Measurements from ENCODE around the gene PRR5.
"Not testable (repeated sequence)": the region's sequence is repeated elsewhere in the genome, so short reads cannot be mapped to it uniquely, and the experiment has no call there.

PRR5 gene, protein sequence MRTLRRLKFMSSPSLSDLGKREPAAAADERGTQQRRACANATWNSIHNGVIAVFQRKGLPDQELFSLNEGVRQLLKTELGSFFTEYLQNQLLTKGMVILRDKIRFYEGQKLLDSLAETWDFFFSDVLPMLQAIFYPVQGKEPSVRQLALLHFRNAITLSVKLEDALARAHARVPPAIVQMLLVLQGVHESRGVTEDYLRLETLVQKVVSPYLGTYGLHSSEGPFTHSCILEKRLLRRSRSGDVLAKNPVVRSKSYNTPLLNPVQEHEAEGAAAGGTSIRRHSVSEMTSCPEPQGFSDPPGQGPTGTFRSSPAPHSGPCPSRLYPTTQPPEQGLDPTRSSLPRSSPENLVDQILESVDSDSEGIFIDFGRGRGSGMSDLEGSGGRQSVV

DNA sequence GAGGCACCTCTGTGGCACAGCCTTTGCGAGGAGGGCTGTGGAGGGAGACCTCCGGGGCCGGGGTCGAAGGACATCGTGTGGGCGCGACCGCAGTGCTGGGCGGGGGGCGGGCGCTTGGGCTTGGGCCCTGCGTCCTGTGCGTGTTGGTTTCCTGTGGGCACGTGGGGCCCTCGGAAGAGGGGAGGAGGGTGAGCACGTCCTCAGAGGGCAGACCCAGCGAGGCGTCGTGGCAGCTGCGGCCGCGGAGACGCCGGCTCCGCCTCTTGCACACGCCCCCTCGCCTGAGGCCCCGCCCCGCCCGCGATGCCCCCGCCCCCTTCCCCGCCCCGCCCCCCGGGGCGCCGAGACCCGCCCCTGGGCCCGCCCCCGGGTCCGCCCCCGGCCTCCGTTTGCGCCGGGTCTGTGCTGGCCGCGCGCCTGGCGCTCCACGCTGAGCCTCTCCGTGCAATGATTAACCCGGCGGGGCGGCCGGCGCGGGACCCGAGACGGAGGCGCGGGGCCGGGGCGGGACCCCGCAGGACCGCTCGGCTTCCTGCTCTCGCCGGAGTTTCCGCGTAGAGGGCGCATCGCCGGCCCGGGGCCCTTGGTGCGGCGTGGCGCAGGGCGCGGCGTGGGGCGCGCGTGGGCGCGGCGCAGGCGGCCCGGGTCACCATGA is at the start of gene PRR5:
Gene PRR5, plus strand, starts transcription at position 381 of the 655 bp plus-strand sequence. Its CDS starts 271 bp downstream, at position 652.
- peak; percentile 84 for DNase-seq

DNA sequence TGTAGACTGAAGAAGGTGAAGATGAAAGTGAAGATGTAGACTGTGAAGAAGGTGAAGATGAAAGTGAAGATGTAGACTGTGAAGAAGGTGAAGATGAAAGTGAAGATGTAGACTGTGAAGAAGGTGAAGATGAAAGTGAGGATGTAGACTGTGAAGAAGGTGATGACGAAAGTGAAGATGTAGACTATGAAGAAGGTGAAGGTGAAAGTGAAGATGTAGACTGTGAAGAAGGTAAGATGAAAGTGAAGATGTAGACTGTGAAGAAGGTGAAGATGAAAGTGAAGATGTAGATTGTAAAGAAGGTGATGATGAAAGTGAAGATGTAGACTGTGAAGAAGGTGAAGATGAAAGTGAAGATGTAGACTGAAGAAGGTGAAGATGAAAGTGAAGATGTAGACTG is 49.1 kb upstream of the PRR5 start:
- not testable (repeated sequence) for DNase-seq

DNA sequence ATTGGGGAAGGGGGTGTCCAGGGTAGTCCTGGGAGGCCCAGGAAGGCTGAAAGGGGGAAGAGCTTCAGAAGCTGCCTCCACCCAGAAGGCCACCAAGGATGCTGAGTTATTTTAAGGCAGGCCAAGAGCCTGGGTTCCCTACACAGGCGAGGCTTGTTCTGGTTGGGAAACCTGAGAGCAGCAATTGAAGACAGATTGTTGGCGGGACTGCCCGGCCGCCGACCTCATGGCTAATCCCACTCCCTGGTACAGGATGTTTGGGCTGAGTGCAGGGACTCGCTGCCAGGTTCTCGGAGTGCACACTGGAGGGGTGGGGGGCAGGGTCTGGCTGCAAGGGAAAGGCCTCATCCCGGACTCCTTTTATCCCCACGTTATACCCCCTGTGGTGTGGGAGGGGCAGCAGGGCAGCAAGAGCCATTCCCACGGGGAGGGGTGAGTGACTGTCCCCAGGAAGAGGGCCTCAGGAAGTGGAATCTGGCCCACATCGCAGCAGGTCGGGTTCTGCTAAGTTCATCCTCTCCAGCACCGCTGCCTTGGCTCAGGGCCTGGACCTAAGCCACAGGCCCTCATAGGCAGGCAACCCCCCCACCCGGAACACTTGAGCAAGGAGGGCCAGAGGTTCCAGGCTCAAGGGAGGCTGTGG is 43.6 kb upstream of the PRR5 start:
- no peak for DNase-seq

DNA sequence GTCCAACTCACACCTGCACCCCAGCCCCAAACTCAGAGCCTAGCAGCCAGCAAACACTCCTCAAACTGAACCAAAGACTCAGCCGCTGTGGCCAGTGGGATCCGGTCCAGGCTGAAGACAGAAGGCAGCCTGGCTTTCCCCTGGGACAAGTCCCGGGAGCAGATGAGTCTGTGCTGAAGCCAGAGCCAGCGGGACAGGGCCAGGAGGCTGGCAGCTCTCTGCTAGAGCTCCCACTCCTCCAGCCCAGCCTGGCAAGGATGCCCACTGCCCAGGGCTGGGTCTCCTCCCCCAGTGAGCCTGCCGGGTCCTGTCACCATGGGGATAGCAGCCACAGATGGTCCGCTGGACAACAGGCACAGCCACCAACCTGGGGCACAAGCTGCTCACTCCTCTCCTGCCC is 42.9 kb upstream of the PRR5 start:
- DNase-seq = no peak

DNA sequence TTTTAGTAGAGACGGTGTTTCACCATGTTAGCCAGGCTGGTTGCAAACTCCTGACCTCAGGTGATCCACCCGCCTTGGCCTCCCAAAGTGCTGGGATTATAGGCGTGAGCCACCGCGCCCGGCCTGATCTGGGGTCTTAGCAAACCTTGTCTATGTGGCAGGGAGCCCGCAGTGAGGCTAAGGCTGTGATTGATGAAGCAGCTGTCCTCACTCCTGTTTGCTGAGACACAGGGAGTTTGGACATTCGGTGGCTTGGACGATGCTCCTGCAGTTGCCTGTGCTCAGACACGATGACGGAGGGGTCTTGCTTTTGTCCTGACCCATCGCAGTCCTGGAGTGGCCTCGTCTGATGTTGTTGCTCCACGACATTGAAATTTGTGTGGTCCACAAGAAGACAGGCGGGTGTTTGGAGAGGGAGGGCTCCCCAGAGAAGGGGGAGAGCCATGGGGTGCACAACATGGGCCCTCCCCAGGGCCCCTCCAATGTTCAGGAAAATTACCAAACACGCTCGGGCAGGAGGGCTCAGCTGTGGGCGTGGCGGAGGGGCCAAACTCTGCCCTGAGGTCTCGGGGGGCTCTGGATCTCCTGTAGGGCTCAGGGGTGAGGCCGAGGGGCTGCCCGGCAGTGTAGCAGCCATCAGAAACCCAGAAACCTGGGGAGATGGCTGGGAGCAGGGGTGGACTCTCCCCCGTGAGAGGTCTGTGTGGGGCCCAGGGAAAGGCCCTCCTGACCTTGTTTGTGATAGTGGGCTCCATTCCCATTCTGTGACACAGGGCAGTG is 41.8 kb upstream of the PRR5 start:
- no peak for DNase-seq

DNA sequence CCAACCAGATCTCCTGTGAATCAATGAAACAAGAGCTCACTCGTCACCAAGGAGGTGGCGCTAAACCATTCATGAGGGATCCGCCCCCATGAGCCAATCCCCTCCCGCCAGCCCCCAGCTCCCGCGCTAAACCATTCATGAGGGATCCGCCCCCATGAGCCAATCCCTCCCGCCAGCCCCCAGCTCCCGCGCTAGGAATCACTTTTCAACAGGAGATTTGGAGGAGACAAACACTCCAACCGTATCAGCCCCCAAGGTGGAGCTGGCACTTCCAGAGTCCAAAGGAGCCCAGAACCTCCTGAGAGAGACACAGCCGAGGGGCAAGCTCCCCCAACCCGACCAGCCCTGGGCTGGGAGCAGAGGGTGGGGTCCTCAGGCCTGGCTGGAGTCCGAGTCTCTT is 40.9 kb upstream of the PRR5 start:
- no peak for DNase-seq

DNA sequence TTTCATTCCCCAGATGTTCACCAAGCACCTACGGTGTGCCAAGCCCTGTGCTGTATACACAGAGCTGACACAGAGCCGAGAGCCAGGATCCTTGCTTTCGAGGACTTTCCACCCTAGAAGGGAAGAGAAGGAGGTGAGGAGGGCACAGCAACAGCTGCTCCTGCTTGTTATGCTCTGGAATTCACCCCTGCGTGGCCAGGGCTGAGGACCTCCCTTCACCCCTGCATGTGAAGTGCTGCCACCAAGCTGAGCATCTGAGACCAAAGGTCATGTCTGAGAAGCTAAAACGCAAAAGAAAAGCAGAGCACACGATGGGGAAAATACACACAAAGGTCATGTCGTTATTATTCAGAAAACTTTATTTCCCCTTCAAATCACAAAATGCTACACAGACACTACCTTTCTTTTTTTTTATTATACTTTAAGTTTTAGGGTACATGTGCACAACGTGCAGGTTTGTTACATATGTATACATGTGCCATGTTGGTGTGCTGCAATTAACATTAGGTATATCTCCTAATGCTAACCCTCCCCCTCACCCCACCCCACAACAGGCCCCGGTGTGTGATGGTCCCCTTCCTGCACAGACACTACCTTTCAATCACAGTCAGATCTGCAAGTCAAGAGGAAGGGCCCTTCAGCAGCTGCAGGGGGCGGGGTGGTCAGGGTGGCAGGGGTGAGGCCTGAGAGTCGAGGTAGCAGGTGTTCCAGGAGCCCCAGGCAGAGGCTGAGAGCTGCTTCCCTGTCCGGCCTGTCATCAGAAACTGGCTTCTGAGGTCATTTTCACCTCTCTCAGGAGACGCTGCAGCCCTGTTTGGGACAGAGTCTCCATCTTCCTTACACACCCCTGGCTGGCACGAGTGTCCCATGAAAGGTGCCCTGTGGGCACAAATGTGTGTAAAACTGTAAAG is 40.1 kb upstream of the PRR5 start:
- DNase-seq = no peak

DNA sequence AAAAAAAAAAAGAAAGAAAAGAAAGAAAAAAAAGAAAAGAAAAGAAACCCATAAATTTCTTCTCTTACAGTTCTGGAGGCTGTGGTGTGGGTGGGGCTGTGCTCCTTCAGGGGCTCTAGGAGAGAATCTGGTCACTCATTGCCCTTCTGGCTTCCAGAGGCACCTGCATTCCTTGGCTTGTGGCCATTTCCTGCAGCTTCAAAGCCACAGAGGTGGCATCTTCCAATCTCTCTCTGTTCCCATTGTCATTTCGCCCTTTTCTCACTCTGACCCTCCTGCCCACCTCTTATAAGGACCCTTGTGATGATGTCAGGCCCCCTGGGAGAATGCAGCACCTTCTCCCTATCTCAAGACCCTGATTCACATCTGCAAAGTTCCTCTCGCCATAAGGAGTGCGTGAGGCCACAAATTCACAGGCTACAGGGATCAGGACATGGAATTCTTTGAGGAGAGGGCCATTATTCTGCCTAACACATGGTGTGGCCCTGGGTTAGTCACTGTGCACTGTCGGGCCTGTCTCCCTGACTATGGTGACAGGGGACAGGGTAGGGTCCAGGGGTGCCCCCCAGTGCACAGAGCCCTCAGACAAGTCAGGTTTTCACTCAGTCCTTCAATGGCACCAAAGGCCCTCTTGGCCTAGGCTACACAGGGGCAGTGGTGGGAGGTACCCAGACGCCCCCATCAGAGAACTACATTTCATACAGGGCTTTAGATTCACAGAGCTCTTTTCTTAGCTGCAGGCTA is 38.6 kb upstream of the PRR5 start:
- no peak for DNase-seq

DNA sequence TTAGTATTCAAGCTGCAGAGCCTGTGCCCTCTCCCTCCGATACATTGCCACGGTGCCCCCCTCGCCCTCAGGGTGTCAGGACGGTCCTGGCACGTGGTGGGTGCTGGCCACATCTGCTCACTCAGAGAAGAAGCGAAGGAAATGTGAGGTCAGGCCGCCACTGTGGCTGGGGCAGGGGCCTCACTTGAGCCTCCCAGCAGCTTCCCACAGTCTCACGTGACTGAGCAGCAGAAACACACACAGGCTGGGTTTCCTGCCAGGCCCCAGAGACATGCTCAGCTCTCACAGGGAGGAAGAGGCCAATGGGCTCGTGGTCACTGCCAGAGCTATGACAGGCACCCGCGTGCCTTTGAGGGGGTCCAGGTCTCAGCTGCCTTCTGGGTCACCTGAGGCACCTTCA is 37.9 kb upstream of the PRR5 start:
- peak; percentile 24 for DNase-seq

DNA sequence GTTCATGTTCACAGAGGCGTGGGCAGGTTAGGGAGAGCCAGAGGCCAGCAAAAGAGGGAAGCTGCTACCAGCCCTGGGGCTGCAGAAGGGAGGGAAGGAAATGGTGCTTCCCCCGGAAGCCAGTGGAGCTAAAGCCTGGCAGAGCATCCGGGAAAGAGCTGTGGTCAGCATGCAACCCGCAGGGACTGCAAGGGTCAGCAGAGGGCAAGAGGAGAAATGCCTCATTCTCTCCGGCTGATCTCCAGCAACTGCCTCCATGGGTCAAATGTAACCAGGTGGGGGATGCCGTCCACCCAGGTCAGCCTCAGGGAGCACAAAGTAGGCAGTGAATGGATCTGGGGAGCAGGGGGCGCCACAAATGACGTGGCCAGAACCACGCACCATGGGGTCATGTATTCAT is 36.9 kb upstream of the PRR5 start:
- no peak for DNase-seq

DNA sequence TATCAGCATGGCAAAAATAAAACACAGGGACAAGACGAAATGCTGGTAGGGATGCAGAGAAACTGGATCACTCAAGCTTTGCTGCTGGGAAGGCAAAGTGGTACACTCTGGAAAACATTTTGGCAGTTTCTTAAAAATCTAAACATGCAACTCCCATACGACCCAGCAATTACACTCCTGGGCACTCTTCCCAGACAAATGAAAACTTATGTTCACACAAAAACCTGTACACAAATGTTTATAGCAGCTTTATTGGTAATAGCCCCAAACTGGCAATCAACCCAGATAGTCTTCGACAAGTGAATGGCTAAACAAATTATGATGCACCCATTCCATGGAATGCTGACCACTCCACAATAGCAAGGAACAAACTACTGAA is 35.8 kb upstream of the PRR5 start:
- DNase-seq = no peak

DNA sequence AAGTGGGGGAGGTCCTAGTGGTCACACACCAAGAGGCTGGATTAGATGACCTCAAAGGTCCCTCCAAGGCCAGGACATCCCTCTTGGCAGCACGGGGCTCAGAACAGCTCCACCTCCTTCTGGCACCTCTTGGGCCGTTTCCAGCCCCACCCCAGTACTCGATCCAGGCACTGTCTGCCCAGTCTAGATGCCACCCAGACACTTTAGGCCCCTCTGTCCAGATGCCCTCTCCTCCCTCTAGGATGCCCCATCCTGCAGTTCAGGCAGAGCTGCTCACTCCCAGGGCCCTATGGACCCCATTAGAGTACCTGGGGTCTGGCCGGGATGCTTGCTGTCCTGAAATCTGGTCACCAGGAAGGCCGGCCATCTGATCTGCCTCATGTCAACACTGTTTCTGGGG is 34.7 kb upstream of the PRR5 start:
- no peak for DNase-seq

DNA sequence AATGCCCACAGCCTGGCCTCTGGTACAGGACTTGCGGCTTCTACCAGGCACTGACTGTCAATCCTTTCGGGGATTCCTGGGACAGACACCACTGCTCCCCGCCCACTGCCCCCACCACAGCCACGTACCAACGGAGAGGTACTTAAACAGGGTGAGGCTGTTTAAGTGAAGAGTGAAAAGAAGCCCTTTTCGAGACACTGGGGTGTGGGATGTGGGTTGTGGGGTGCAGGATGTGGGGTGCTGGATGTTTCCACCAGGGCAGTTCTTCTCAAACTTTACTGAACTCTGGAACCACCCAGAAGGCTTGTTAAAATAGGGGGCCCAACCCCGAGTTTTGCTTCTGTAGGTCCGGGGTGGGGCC is 34.2 kb upstream of the PRR5 start:
- DNase-seq = peak; percentile 42

DNA sequence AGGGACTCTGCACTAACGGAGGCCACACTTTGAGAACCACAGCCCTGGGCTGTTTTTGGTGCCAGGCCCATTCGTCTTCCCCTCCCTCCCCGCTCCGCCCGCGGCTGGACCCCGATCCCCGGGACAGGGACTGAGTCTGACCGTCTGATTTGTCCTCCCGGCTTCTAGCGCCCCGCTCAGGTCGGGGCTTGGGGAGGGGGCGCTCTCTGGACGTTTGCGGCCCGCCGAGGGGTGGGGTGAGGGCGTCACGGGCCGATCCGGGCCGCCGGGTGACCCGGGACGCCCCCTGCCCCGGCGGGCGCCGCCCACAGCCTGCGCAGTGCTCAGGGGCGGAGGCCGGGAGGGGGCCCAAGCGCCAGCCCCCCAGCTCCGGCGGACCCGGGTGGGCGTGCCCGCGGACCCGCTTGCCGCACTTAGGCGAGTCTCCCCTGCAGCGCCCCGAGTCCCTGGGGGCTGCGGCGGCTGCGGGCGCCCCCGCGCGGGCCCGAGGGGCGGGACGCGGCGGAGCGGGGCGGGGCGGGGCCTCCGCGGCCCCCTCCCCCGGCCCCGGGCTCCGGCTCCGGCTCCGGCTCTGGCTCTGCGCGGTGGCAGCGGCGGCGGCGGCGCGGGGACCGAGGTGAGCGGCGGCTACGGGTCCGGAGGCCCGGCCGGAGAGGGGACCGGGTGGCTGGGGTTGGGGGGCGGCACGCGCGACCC is 33.7 kb upstream of the PRR5 start:
- no peak for DNase-seq

DNA sequence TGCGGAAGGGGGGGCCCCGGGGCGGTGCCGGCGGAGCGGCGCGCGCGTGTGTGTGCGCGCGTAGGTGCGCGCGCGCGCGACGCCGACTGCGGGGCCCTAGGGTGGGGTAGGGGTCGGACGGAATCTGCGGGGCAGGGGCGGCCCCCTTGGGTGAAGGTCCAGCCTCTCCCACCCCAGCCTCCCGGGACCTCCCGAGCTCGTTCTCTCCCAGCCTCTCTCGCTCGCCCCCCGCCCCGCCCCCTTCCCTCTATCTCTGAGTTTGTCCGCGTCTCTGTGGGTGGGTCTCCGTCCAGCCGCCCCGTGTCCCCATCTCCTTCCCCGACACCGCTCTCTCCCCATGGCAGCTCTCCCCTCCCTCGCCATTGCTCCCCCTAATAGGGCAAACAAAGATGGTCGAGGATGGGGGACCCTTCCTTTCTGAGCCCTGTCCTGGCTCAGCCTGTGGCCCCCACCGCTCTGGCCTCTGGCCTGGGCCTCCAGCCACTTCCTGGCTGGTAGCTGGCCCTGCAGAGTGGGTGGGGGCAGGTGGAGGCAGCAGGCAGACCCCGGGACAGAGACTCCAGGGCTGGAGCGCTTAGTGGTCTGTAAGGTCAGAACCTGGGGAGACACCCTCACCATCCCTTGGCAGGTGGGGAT is 33.0 kb upstream of the PRR5 start:
- no peak for DNase-seq

DNA sequence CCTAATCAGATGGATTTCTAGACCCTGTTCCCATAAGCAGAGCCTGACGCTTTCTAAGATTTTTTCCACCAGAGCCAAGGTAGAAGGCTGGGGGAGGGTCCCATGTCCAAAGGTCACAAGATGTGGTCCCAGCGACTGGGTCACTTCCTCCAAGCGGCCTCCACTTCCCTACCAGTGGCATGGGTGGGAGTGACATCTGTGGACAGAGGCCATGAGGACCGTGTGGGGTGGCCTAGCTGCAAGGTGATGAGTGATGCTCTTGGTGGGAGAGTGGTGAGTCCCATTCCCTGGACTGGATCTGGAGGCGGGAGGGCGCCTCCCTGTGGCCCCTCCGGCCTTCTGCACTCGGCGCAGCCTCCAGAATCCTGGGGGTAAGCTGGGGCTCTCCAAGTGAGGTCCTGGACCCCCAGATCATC is 32.4 kb upstream of the PRR5 start:
- DNase-seq = no peak

DNA sequence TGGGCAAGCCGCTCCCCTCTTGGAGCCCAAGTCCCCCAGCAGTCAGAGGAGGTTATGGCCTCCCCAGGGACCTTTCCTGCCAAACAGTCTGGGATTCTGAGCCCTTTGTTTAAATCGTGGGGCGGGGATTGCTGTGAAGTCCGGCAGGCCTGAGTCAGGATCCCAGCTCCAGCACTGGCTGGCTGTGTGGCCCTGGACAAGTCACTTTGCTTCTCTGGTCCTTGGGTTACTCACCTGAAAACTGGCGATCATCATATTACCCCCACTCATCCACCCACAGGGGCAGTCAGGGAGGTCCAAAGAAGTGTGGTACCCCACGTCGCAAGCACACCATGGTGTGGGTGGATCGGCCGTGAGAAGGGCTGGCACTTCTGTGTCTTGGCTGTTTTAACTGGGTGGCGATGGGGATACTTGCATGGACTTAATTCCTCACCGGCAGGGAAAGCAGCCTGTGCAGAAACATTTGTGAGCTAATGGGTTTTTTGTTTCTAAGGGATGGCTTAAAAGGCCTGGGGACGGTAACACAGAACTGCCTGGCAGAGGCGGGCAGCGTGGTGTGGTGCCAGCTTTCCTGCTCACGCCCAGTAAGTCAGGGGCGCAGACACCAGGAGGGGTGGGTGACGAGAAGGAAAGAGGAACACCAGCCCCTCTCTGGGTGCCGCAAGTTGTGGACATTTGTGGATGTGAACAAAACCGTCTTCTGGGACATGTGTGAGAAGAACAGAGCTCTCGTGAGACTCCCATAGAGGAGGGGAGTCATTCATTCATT is 31.6 kb upstream of the PRR5 start:
- no peak for DNase-seq

DNA sequence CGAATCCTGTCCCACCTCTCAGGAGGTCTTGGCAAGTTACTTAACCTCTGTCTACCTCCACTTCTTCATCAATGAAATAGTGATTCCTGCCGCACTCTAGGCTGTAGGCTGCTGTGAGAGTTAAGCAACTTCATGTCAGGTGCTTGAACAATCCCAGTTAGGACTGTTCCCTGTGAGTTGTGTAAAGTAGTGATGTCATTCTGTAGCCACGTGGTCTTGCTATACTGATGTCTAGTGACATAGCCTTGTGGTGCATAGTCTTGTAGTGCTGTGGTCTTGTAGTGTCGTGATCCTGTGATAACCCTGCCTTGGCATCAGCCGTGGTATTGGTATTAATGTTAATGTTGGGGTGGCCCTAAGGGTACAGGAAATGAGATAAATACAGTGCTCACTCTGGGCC is 30.3 kb upstream of the PRR5 start:
- DNase-seq = no peak

DNA sequence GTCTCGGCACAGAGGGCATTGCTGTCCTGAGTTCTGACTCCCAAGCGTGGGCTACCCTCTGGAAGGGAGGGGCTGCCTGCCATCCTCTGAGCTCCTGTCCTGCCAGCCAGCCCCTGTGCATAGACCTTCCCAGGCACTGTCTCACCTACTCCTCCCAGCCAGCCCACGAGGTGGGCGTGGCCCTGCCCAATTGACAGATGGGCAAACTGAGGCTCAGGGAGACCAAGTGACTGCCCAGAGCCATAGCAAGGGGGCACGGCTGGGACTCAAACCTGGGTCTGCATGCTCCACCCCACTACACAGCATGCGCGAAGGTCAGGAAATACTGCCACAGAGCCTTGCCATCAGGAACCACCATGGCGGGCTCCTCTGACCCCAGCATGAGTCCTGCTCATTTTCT is 29.4 kb upstream of the PRR5 start:
- DNase-seq = no peak

DNA sequence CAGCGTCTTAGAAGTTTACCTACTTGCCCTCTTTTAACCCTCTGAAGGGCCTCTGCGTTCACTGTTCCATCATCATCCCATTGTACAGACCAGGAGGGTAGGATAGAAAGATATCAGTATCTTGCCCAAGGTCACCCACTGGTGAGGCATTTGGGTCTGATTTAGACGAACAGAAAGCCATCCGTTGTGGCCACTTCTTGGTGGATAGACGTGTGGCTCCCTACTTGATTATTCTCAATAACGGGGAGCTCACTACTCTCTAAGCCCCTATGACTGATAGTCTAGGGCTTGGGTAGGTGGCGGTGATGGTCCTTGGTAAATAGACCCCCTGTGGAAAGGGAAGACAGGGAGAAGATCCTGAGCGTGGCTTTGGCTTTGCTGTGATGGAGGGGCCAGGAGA is 28.6 kb upstream of the PRR5 start:
- DNase-seq = no peak

Data from stimulated activated CD4-positive, alpha-beta T cell treated with anti-CD3 and anti-CD28 coated beads, Interleukin-1b, Interleukin-23, amount 100 ng/mL, for 48 hours (primary cell).